Neural cell (in vitro differentiated cells): Measurements from ENCODE around the gene MGA. TPM values are rescaled to one million over a fixed set of nuclear protein-coding genes. Genes with fewer than 3 reads are reported as not detected.

Experiments
- H2AFZ ChIP-seq: fragments of 200-600, 300-800 bp; sonication (generic), shearing (Covaris generic); 2 replicates; pipeline ENCODE4 v1.6.0; 2014; ENCODE audit warnings: low read depth, mild to moderate bottlenecking, antibody characterized with exemption, low read length, moderate library complexity
- H3F3A ChIP-seq: fragments of 200-600 bp; shearing (Covaris generic); 2 replicates; pipeline ENCODE4 v1.6.1; 2016; ENCODE audit warnings: mild to moderate bottlenecking, moderate library complexity, mixed read lengths, antibody characterized with exemption, low read length; ENCODE audit not compliant: insufficient read depth, poor library complexity, severe bottlenecking
- H3K27ac ChIP-seq: fragments of 200-600, 300-800 bp; sonication (generic), shearing (Covaris generic); 2 replicates; pipeline ENCODE4 v1.5.1; 2014; ENCODE audit warnings: mild to moderate bottlenecking, low read length, moderate library complexity
- H3K27me3 ChIP-seq: fragments of 300-800, 200-600 bp; sonication (generic), shearing (Covaris generic); 2 replicates; pipeline ENCODE4 v1.6.0; 2014; ENCODE audit warnings: mild to moderate bottlenecking, low read depth, low read length, moderate library complexity; ENCODE audit not compliant: insufficient read depth
- H3K36me3 ChIP-seq: fragments of 300-800, 200-600 bp; sonication (generic), shearing (Covaris generic); 2 replicates; pipeline ENCODE4 v1.5.1; 2014; ENCODE audit warnings: mild to moderate bottlenecking, antibody characterized with exemption, low read length, moderate library complexity; ENCODE audit not compliant: insufficient read depth
- H3K4me2 ChIP-seq: fragments of 300-800, 200-600 bp; sonication (generic), shearing (Covaris generic); 2 replicates; pipeline ENCODE4 v1.6.0; 2014; ENCODE audit warnings: mild to moderate bottlenecking, low read length
- H3K4me3 ChIP-seq: fragments of 300-800, 200-600 bp; sonication (generic), shearing (Covaris generic); 2 replicates; pipeline ENCODE4 v1.5.1; 2014; ENCODE audit warnings: mild to moderate bottlenecking, low read length, moderate library complexity
- H3K79me2 ChIP-seq: fragments of 200-600 bp; shearing (Covaris generic); replicated peaks from 2 replicates; pipeline ENCODE4 v1.6.0; 2014; ENCODE audit warnings: mild to moderate bottlenecking, low read length, moderate library complexity; ENCODE audit not compliant: insufficient read depth
- H3K9ac ChIP-seq: fragments of 300-800, 200-600 bp; sonication (generic), shearing (Covaris generic); 2 replicates; pipeline ENCODE4 v1.6.1; 2016; ENCODE audit warnings: mild to moderate bottlenecking, low read length, mixed read lengths
- H3K9me2 ChIP-seq: fragments of 200-600 bp; shearing (Covaris generic); 2 replicates; pipeline ENCODE4 v1.6.1; 2016; ENCODE audit warnings: mild to moderate bottlenecking, low read length, mixed read lengths; ENCODE audit not compliant: insufficient read depth
- H3K9me3 ChIP-seq: fragments of 200-600, 300-800 bp; sonication (generic), shearing (Covaris generic); 2 replicates; pipeline ENCODE4 v1.6.1; 2016; ENCODE audit warnings: mild to moderate bottlenecking, mixed run types, low read length, moderate library complexity, mixed read lengths
- H4K20me1 ChIP-seq: fragments of 200-600 bp; shearing (Covaris generic); 2 replicates; pipeline ENCODE4 v1.6.1; 2016; ENCODE audit warnings: mild to moderate bottlenecking, mixed run types; ENCODE audit not compliant: insufficient read depth
- EP300 ChIP-seq: fragments of 450-650 bp; conservative IDR thresholded peaks from 2 replicates; pipeline ENCODE4 v1.6.1; 2014; ENCODE audit warnings: antibody characterized with exemption, mild to moderate bottlenecking, moderate library complexity; ENCODE audit not compliant: poor library complexity, severe bottlenecking
- EZH2 ChIP-seq: fragments of 200-600, 300-800 bp; shearing (Covaris generic), sonication (generic); IDR thresholded peaks from 2 replicates; pipeline ENCODE4 v1.6.1; 2014; ENCODE audit warnings: antibody characterized with exemption, low read length, borderline replicate concordance, mild to moderate bottlenecking; ENCODE audit not compliant: insufficient read depth, poor library complexity, severe bottlenecking
- MXI1 ChIP-seq: fragments of 450-650 bp; conservative IDR thresholded peaks from 2 replicates; pipeline ENCODE4 v1.6.1; 2014; ENCODE audit warnings: antibody characterized with exemption, mild to moderate bottlenecking; ENCODE audit not compliant: poor library complexity, severe bottlenecking
- POLR2AphosphoS5 ChIP-seq: IDR thresholded peaks from 2 replicates; pipeline ENCODE4 v1.6.1; 2012
- RAD21 ChIP-seq: fragments of 450-650 bp; conservative IDR thresholded peaks from 2 replicates; pipeline ENCODE4 v1.6.1; 2014; ENCODE audit warnings: antibody characterized with exemption, mild to moderate bottlenecking, moderate library complexity
- REST ChIP-seq: IDR thresholded peaks from 2 replicates; pipeline ENCODE4 v1.6.1; 2012; ENCODE audit warnings: borderline replicate concordance
- SMC3 ChIP-seq: fragments of 450-650 bp; conservative IDR thresholded peaks from 2 replicates; pipeline ENCODE4 v1.6.1; 2014; ENCODE audit warnings: antibody characterized with exemption, mild to moderate bottlenecking, moderate library complexity; ENCODE audit not compliant: poor library complexity
- TAF1 ChIP-seq: IDR thresholded peaks from 2 replicates; pipeline ENCODE4 v1.6.1; 2012; ENCODE audit warnings: low read depth
- polyA plus RNA-seq: library from polyadenylated mRNA; depleted of rRNA; stranded (reverse); fragments of >200 nt; gene quantifications from 2 replicates; pipeline ENCODE4 v1.2.3, GENCODE V29; 2014
- TF ChIP-seq, protein P1 (sequence below): fragments of 450-650 bp; IDR thresholded peaks from 2 replicates; pipeline ENCODE4 v1.5.1; 2014; ENCODE audit warnings: antibody characterized with exemption, mild to moderate bottlenecking, moderate library complexity; ENCODE audit not compliant: poor library complexity, severe bottlenecking

MGA gene
- polyA plus RNA-seq, 1 donor from 2014 or later, result 13.2 TPM

GRCh38 chr15:41732483-41732882 lies 72.3 kb downstream of the MGA start:
- H3K9me3 ChIP-seq, result no peaks in the 10 kb centered on the region
- TF ChIP-seq MXI1 (no peak), SMC3 (no peak), REST (no peak), EP300 (no peak), TAF1 (no peak), EZH2 (no peak), POLR2AphosphoS5 (no peak), RAD21 (no peak)
- TF ChIP-seq, protein P1, sequence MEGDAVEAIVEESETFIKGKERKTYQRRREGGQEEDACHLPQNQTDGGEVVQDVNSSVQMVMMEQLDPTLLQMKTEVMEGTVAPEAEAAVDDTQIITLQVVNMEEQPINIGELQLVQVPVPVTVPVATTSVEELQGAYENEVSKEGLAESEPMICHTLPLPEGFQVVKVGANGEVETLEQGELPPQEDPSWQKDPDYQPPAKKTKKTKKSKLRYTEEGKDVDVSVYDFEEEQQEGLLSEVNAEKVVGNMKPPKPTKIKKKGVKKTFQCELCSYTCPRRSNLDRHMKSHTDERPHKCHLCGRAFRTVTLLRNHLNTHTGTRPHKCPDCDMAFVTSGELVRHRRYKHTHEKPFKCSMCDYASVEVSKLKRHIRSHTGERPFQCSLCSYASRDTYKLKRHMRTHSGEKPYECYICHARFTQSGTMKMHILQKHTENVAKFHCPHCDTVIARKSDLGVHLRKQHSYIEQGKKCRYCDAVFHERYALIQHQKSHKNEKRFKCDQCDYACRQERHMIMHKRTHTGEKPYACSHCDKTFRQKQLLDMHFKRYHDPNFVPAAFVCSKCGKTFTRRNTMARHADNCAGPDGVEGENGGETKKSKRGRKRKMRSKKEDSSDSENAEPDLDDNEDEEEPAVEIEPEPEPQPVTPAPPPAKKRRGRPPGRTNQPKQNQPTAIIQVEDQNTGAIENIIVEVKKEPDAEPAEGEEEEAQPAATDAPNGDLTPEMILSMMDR, result no peak
- no peaks in the 10 kb centered on the region for H3F3A ChIP-seq
- no peak overlapping the region for H2AFZ ChIP-seq
- H3K27me3 ChIP-seq, result no peaks in the 10 kb centered on the region
- no peak overlapping the region for H3K27ac ChIP-seq
- peaks cover 19% of the 10 kb centered on the region for H3K36me3 ChIP-seq
- no peak overlapping the region for H3K4me2 ChIP-seq
- no peak overlapping the region for H3K4me3 ChIP-seq
- H3K79me2 ChIP-seq, result no peaks in the 10 kb centered on the region
- no peaks in the 10 kb centered on the region for H3K9me2 ChIP-seq
- no peak overlapping the region for H3K9ac ChIP-seq
- no peaks in the 10 kb centered on the region for H4K20me1 ChIP-seq

- no peaks in the 10 kb centered on the region for H3K9me2 ChIP-seq
These were observed 73.9 kb downstream of the MGA start for GRCh38 chr15:41734079-41734478.

More at GRCh38 chr15:41734079-41734478, 73.9 kb downstream of the MGA start:
- Histone ChIP-seq H3K27me3 (no peaks in the 10 kb centered on the region), H3F3A (no peaks in the 10 kb centered on the region), H3K4me2 (no peak overlapping the region), H2AFZ (no peak overlapping the region), H3K9me3 (no peaks in the 10 kb centered on the region), H4K20me1 (no peaks in the 10 kb centered on the region), H3K79me2 (no peaks in the 10 kb centered on the region), H3K4me3 (no peak overlapping the region), H3K9ac (no peak overlapping the region), H3K27ac (no peak overlapping the region), H3K36me3 (peaks cover 19% of the 10 kb centered on the region)
- TF ChIP-seq TAF1 (no peak), EZH2 (no peak), SMC3 (no peak), EP300 (no peak), RAD21 (no peak), MXI1 (no peak), POLR2AphosphoS5 (no peak), REST (no peak)
- TF ChIP-seq, protein P1, result no peak
